Neural crest cell (in vitro differentiated cells): Measurements from ENCODE around the gene SLC35E2B. TPM values are rescaled to one million over a fixed set of nuclear protein-coding genes. Genes with fewer than 3 reads are reported as not detected.
"Not testable (repeated sequence)": the region's sequence is repeated elsewhere in the genome, so short reads cannot be mapped to it uniquely, and the experiment has no call there.

Experiments
- DNase-seq: peaks from one replicate; pipeline ENCODE4 v3.0.0; 2021; ENCODE audit warnings: low read depth, mixed read lengths, low spot score
- H3K27ac Mint-ChIP-seq: one replicate; pipeline ENCODE4 v1.8.0; 2021; ENCODE audit warnings: mild to moderate bottlenecking, mixed read lengths; ENCODE audit not compliant: unreplicated experiment
- H3K27me3 Mint-ChIP-seq: 2 replicates; pipeline ENCODE4 v1.8.0; 2021; ENCODE audit warnings: low read depth, mild to moderate bottlenecking, mixed read lengths
- H3K36me3 Mint-ChIP-seq: 2 replicates; pipeline ENCODE4 v1.8.0; 2021; ENCODE audit warnings: low read depth, mild to moderate bottlenecking, mixed read lengths
- H3K4me1 Mint-ChIP-seq: 2 replicates; pipeline ENCODE4 v1.8.0; 2021; ENCODE audit warnings: mixed read lengths
- H3K4me3 Mint-ChIP-seq: one replicate; pipeline ENCODE4 v1.8.0; 2021; ENCODE audit warnings: mild to moderate bottlenecking, mixed read lengths
- H3K9me3 Mint-ChIP-seq: 2 replicates; pipeline ENCODE4 v1.8.0; 2021; ENCODE audit warnings: mixed read lengths
- CTCF ChIP-seq: fragments of 200-600 bp; sonication (generic); conservative IDR thresholded peaks from 2 replicates; pipeline ENCODE4 v1.5.0; 2021; ENCODE audit warnings: antibody characterized with exemption, mild to moderate bottlenecking
- total RNA-seq: library from RNA; stranded (reverse); gene quantifications from 2 replicates; pipeline ENCODE4 v1.2.1, GENCODE V29; 2021

The SLC35E2B gene
- total RNA-seq, 1 donor from 2014 or later, result 99.0 TPM

- no peak overlapping the region for H3K4me3 Mint-ChIP-seq
- H3K9me3 Mint-ChIP-seq, result no peaks in the 10 kb centered on the region
- no peak overlapping the region for H3K27ac Mint-ChIP-seq
- no peak for DNase-seq
- H3K27me3 Mint-ChIP-seq, result no peaks in the 10 kb centered on the region
- no peaks in the 10 kb centered on the region for H3K4me1 Mint-ChIP-seq
- H3K36me3 Mint-ChIP-seq, result no peaks in the 10 kb centered on the region
- TF ChIP-seq CTCF, result no peak
These were observed 11.2 kb upstream of the SLC35E2B start for GRCh38 chr1:1703796-1704195.

- H3K9me3 Mint-ChIP-seq, H3K27ac Mint-ChIP-seq, H3K4me3 Mint-ChIP-seq, H3K4me1 Mint-ChIP-seq, H3K27me3 Mint-ChIP-seq, DNase-seq, H3K36me3 Mint-ChIP-seq: not testable (repeated sequence)
These were observed 9.9 kb upstream of the SLC35E2B start for GRCh38 chr1:1702506-1702905.

GRCh38 chr1:1700557-1700956 is 8.0 kb upstream of the SLC35E2B start:
- H3K4me3 Mint-ChIP-seq, H3K4me1 Mint-ChIP-seq, DNase-seq, H3K27me3 Mint-ChIP-seq, H3K36me3 Mint-ChIP-seq, H3K27ac Mint-ChIP-seq, H3K9me3 Mint-ChIP-seq: not testable (repeated sequence)

- H3K36me3 Mint-ChIP-seq, result not testable (repeated sequence)
These were observed 7.5 kb upstream of the SLC35E2B start for GRCh38 chr1:1700067-1700466.

GRCh38 chr1:1699061-1699460 is 6.5 kb upstream of the SLC35E2B start:
- not testable (repeated sequence) for H3K4me1 Mint-ChIP-seq

More at GRCh38 chr1:1700067-1700466, 7.5 kb upstream of the SLC35E2B start:
- not testable (repeated sequence) for H3K27ac Mint-ChIP-seq, H3K9me3 Mint-ChIP-seq, H3K4me3 Mint-ChIP-seq, H3K4me1 Mint-ChIP-seq, H3K27me3 Mint-ChIP-seq, DNase-seq

GRCh38 chr1:1697358-1698183 is 5.0 kb upstream of the SLC35E2B start:
- H3K27ac Mint-ChIP-seq, H3K4me3 Mint-ChIP-seq, DNase-seq, H3K4me1 Mint-ChIP-seq, H3K27me3 Mint-ChIP-seq, H3K9me3 Mint-ChIP-seq, H3K36me3 Mint-ChIP-seq: not testable (repeated sequence)

More at GRCh38 chr1:1699061-1699460, 6.5 kb upstream of the SLC35E2B start:
- H3K4me3 Mint-ChIP-seq, H3K9me3 Mint-ChIP-seq, DNase-seq, H3K36me3 Mint-ChIP-seq, H3K27me3 Mint-ChIP-seq, H3K27ac Mint-ChIP-seq: not testable (repeated sequence)

- peak overlapping the region; percentile 76 for H3K27ac Mint-ChIP-seq
- not testable (repeated sequence) for H3K9me3 Mint-ChIP-seq, DNase-seq, H3K36me3 Mint-ChIP-seq, H3K4me1 Mint-ChIP-seq, H3K27me3 Mint-ChIP-seq
- H3K4me3 Mint-ChIP-seq, result peak overlapping the region; percentile 8
These were observed 4.1 kb upstream of the SLC35E2B start for GRCh38 chr1:1696431-1697357.

GRCh38 chr1:1692324-1692713 is 276 bp downstream of the SLC35E2B start:
- not testable (repeated sequence) for H3K27ac Mint-ChIP-seq, H3K4me3 Mint-ChIP-seq, H3K36me3 Mint-ChIP-seq, H3K4me1 Mint-ChIP-seq, H3K27me3 Mint-ChIP-seq, H3K9me3 Mint-ChIP-seq
- DNase-seq, result peak; percentile 57

- not testable (repeated sequence) for H3K36me3 Mint-ChIP-seq, H3K27me3 Mint-ChIP-seq, DNase-seq, H3K4me3 Mint-ChIP-seq, H3K27ac Mint-ChIP-seq, H3K4me1 Mint-ChIP-seq, H3K9me3 Mint-ChIP-seq
These were observed 1.2 kb downstream of the SLC35E2B start for GRCh38 chr1:1691443-1691842.

GRCh38 chr1:1689526-1689925 is 3.1 kb downstream of the SLC35E2B start:
- H3K9me3 Mint-ChIP-seq, H3K27ac Mint-ChIP-seq, H3K4me1 Mint-ChIP-seq, H3K36me3 Mint-ChIP-seq, DNase-seq, H3K27me3 Mint-ChIP-seq: not testable (repeated sequence)
- peak overlapping the region; percentile 61 for H3K4me3 Mint-ChIP-seq
